Cardiac muscle cell (in vitro differentiated cells and primary cell): ENCODE measurements around the gene TMEM190. TPM values are rescaled to one million over a fixed set of nuclear protein-coding genes. Genes with fewer than 3 reads are reported as not detected.

Experiments used
- DNase-seq, 2 donors: peaks; one replicate each; pipeline versions ENCODE4 v3.0.0 to v3.0.0-alpha.2; 2010 to 2017; ENCODE audit warnings: low read depth in 1 of 2, low spot score in 1 of 2
- H3K27ac ChIP-seq: fragments of 200-600 bp; sonication (generic); 2 replicates; pipeline ENCODE4 v1.5.1; 2016
- H3K27me3 ChIP-seq: fragments of 200-600 bp; sonication (generic); 2 replicates; pipeline ENCODE4 v1.6.0; 2016; ENCODE audit warnings: control low read depth
- H3K36me3 ChIP-seq: fragments of 200-600 bp; sonication (generic); 2 replicates; pipeline ENCODE4 v1.5.1; 2016; ENCODE audit warnings: control low read depth
- H3K4me1 ChIP-seq: fragments of 200-600 bp; sonication (generic); 2 replicates; pipeline ENCODE4 v1.8.1; 2017; ENCODE audit warnings: low read depth, mild to moderate bottlenecking, mixed run types
- H3K4me3 ChIP-seq: fragments of 200-600 bp; sonication (generic); 2 replicates; pipeline ENCODE4 v1.5.1; 2016; ENCODE audit warnings: mild to moderate bottlenecking
- H3K9me3 ChIP-seq: fragments of 200-600 bp; sonication (generic); 2 replicates; pipeline ENCODE4 v1.5.1; 2017; ENCODE audit warnings: low read depth, mild to moderate bottlenecking, control low read depth
- polyA plus RNA-seq: library from polyadenylated mRNA; unstranded; fragments of >200 nt; fragmentation: Nextera tagmentation; extraction: Ambion mirVana; gene quantifications from 2 replicates; pipeline ENCODE4 v1.2.1, GENCODE V29; 2016
- total RNA-seq: library from RNA; depleted of rRNA; stranded (reverse); fragments of >200 nt; gene quantifications from 2 replicates; pipeline ENCODE4 v1.2.3, GENCODE V29; 2016
- TF ChIP-seq, protein P1 (sequence below): IDR thresholded peaks from 2 replicates; pipeline ENCODE4 v1.5.1; 2012; ENCODE audit warnings: low read depth, mild to moderate bottlenecking, low read length

Gene TMEM190
- total and polyA plus RNA-seq, 2 experiments from 2014 or later, result 1.3 TPM; not detected in 1

DNA sequence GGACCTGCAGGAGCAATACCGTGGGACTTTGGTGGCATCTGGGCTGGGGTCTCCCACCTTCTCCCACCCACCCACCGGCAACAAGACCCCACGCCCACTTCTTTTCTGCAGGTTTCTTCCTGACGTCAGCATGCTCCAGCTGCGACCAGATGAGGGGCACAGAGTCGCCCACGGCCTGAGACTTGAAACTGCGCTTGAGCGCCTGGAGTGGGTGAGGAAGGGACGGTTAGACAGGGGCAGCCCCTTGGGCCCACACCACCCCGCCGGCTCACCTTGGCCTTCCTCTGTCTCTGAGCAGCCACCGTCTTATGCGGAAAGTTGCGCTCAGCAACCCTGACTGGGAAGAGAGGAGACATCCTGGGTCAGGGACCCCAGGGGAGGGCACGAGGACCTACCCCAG is 15.7 kb upstream of the TMEM190 start:
- TF ChIP-seq, protein P1, sequence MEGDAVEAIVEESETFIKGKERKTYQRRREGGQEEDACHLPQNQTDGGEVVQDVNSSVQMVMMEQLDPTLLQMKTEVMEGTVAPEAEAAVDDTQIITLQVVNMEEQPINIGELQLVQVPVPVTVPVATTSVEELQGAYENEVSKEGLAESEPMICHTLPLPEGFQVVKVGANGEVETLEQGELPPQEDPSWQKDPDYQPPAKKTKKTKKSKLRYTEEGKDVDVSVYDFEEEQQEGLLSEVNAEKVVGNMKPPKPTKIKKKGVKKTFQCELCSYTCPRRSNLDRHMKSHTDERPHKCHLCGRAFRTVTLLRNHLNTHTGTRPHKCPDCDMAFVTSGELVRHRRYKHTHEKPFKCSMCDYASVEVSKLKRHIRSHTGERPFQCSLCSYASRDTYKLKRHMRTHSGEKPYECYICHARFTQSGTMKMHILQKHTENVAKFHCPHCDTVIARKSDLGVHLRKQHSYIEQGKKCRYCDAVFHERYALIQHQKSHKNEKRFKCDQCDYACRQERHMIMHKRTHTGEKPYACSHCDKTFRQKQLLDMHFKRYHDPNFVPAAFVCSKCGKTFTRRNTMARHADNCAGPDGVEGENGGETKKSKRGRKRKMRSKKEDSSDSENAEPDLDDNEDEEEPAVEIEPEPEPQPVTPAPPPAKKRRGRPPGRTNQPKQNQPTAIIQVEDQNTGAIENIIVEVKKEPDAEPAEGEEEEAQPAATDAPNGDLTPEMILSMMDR, result no peak
- Histone ChIP-seq H3K4me3 (no peak overlapping the region), H3K27me3 (peaks cover 16% of the 10 kb centered on the region), H3K4me1 (no peaks in the 10 kb centered on the region), H3K27ac (no peak overlapping the region), H3K9me3 (no peaks in the 10 kb centered on the region), H3K36me3 (no peaks in the 10 kb centered on the region)
- no peak for DNase-seq

DNA sequence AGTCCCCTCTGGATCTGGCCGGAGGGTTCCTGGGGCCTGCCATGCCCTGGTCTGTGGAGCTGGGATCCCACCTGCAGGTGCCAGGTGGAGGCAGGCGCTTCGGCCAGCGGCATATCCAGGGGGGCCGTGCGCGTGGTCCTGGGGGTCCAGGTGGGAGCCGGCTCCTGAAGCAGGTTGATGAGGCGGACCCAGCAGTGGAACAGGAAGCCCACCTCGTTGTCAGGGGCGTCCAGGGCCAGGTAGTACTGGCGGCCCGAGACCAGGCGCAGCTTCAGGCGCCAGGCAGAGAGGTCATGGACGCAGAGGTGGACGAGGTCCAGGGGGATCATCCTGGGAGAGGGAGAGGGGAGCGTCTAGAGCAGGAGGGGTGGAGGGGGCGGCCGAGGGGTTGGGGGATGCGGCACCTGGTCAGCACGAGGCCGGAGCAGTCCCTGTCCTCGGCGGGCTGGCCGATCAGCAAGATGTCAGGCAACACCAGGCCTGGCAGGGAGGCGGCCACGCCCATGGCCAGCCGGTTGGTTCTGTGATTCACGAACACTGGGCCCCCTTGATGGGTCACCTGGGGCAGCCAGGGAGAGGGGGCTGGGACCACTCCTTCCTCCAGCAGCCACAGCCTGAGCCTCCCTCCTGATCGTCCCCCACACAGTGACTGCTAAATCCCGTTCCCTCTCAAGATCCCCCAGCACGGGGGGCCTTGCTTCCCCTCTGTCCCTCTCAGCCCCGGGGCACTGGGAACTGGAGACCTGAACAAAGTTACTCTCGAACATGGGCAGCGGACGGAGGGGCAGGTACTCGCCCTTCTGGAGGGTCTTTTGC is 14.2 kb upstream of the TMEM190 start:
- no peaks in the 10 kb centered on the region for H3K36me3 ChIP-seq
- no peak for DNase-seq
- peaks cover 1% of the 10 kb centered on the region for H3K27me3 ChIP-seq
- no peak overlapping the region for H3K27ac ChIP-seq
- TF ChIP-seq, protein P1, result no peak
- no peaks in the 10 kb centered on the region for H3K9me3 ChIP-seq
- no peak overlapping the region for H3K4me3 ChIP-seq
- H3K4me1 ChIP-seq, result no peaks in the 10 kb centered on the region

DNA sequence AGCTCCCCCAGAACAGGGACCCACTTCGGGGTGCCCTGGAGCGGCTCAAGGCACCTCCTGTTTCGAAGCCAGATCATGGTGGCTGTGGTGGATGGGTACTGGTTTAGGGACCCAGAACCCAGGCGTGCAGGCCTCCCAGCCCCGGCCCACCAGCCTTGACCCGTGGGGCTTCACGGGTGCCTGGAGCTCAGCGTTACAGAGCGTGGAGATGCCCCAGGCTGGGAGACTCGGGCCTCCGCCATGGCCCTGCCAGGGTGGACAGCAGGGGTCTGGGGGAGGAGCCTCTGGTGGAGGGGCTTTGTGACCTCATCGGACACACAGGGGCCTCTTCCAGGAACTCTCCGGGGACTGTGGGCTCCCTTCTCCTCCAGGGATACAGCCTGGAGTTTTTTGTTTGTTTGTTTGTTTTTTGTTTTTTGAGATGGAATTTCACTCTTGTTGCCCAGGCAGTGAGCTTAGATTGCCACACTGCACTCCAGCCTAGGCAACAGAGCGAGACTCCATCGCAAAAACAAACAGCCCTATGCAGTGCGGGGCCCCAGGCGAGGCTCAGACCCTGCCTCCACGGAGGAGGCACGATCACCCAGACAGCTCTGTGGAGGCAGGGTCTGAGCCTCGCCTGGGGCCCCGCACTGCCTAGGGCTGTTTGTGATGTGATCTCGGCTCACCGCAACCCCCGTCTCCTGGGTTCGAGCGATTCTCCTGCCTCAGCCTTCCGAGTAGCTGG is 13.5 kb upstream of the TMEM190 start, which contains the start of gene GARIN5B:
Gene GARIN5B (minus strand): TSS at position 271 of the 727 bp plus-strand sequence. CDS start 194 bp downstream, at position 77.
- Histone ChIP-seq H3K9me3 (no peaks in the 10 kb centered on the region), H3K4me1 (no peaks in the 10 kb centered on the region), H3K27me3 (peaks cover 5% of the 10 kb centered on the region), H3K36me3 (no peaks in the 10 kb centered on the region), H3K27ac (no peak within 1 kb of the TSS), H3K4me3 (no peak within 1 kb of the TSS)
- TF ChIP-seq, protein P1, result no peak
- no peak for DNase-seq

DNA sequence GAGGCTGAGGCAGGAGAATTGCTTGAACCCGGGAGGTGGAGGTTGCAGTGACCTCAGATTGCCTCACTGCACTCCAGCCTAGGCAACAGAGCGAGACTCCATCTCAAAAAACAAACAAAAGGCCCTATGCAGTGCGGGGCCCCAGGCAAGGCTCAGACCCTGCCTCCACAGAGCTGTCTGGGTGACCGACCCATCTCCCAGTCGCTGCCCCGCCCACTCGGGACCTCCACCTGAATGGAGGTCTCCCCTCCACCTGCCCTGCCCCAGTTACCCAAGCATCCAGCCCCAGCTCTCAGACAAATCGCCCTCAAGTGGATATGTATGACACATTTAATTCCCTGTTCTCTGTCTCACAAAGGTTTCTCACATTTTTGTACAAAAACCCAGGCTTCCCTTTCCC is 11.4 kb upstream of the TMEM190 start:
- TF ChIP-seq, protein P1, result no peak
- peaks cover 2% of the 10 kb centered on the region for H3K4me1 ChIP-seq
- H3K36me3 ChIP-seq, result no peaks in the 10 kb centered on the region
- H3K4me3 ChIP-seq, result no peak overlapping the region
- no peaks in the 10 kb centered on the region for H3K9me3 ChIP-seq
- no peak for DNase-seq
- H3K27me3 ChIP-seq, result peaks cover 25% of the 10 kb centered on the region
- no peak overlapping the region for H3K27ac ChIP-seq

DNA sequence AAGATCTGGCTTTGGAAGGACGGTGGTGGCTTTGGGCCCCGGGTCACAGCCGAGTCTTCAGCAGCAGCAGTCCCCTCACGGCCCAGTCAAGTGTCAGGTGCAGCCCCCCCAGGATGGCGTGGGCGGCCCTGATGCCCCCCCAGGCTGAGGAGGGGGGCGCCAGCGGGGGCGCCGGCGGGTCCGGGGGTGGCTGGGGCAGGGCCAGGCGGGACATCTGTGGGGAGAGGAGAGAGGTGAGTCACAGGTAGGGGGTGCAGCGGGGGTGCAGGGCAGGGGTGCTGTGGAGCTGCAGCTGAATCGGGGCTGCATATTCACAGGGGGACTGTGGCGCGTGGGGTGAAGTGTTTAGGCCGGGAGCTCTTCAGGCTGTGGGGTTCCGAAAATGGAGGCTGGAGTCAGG is 10.7 kb upstream of the TMEM190 start:
- peaks cover 4% of the 10 kb centered on the region for H3K4me1 ChIP-seq
- TF ChIP-seq, protein P1, result no peak
- H3K36me3 ChIP-seq, result no peaks in the 10 kb centered on the region
- DNase-seq, result no peak
- H3K9me3 ChIP-seq, result no peaks in the 10 kb centered on the region
- no peak overlapping the region for H3K4me3 ChIP-seq
- peaks cover 33% of the 10 kb centered on the region for H3K27me3 ChIP-seq
- no peak overlapping the region for H3K27ac ChIP-seq
